SU-DHL-6 (cell line): ENCODE results near the gene GPR142.

ENCODE experiments used
- H2AFZ ChIP-seq: fragments of 200-600 bp; sonication (generic); 2 replicates; pipeline ENCODE4 v1.6.1; 2014; ENCODE audit warnings: low read depth, mild to moderate bottlenecking, moderate library complexity, mixed read lengths, antibody characterized with exemption, low read length; ENCODE audit not compliant: severe bottlenecking
- H3F3A ChIP-seq: fragments of 200-600 bp; shearing (Covaris generic); 2 replicates; pipeline ENCODE4 v1.6.0; 2016; ENCODE audit warnings: antibody characterized with exemption, mild to moderate bottlenecking; ENCODE audit not compliant: insufficient read depth
- H3K27ac ChIP-seq: fragments of 200-600 bp; sonication (generic); 2 replicates; pipeline ENCODE4 v1.5.1; 2016; ENCODE audit warnings: low read depth, mild to moderate bottlenecking, low read length, moderate library complexity, mixed read lengths
- H3K27me3 ChIP-seq: fragments of 200-600 bp; sonication (generic), shearing (Covaris generic); 2 replicates; pipeline ENCODE4 v1.6.0; 2014; ENCODE audit warnings: mild to moderate bottlenecking, low read length
- H3K36me3 ChIP-seq: fragments of 200-600 bp; sonication (generic); 2 replicates; pipeline ENCODE4 v1.6.1; 2014; ENCODE audit warnings: mild to moderate bottlenecking, low read length, mixed read lengths
- H3K4me2 ChIP-seq: fragments of 300-600, 200-600 bp; shearing (Covaris generic), sonication (generic); 2 replicates; pipeline ENCODE4 v1.6.0; 2014; ENCODE audit warnings: low read length, low read depth, mild to moderate bottlenecking; ENCODE audit not compliant: poor library complexity, severe bottlenecking
- H3K4me3 ChIP-seq: fragments of 200-600 bp; sonication (generic); 2 replicates; pipeline ENCODE4 v1.5.1; 2014; ENCODE audit warnings: antibody characterized with exemption, low read length, mild to moderate bottlenecking, mixed read lengths; ENCODE audit not compliant: insufficient read depth, poor library complexity, severe bottlenecking
- H3K79me2 ChIP-seq: fragments of 200-600 bp; sonication (generic); 2 replicates; pipeline ENCODE4 v1.6.1; 2014; ENCODE audit warnings: mild to moderate bottlenecking, low read length, moderate library complexity; ENCODE audit not compliant: insufficient read depth
- H3K9ac ChIP-seq: fragments of 200-600 bp; sonication (generic); 2 replicates; pipeline ENCODE4 v1.7.0; 2014; ENCODE audit warnings: mild to moderate bottlenecking, low read length
- H3K9me2 ChIP-seq: fragments of 200-600 bp; sonication (generic); replicated peaks from 2 replicates; pipeline ENCODE4 v1.6.1; 2014; ENCODE audit warnings: low read length; ENCODE audit not compliant: insufficient read depth
- H3K9me3 ChIP-seq: fragments of 200-600 bp; sonication (generic); 2 replicates; pipeline ENCODE4 v1.6.1; 2014; ENCODE audit warnings: low read length, mixed read lengths; ENCODE audit not compliant: insufficient read depth
- H4K20me1 ChIP-seq: fragments of 200-600 bp; sonication (generic); 2 replicates; pipeline ENCODE4 v1.6.1; 2014; ENCODE audit warnings: low read depth, mild to moderate bottlenecking, antibody characterized with exemption, low read length, moderate library complexity, mixed read lengths
- CTCF ChIP-seq: fragments of 200-600 bp; sonication (generic); IDR thresholded peaks from one replicate; pipeline ENCODE4 v1.5.1; 2017; ENCODE audit warnings: antibody characterized with exemption, mild to moderate bottlenecking, low read length, moderate library complexity; ENCODE audit not compliant: insufficient read depth, poor library complexity, severe bottlenecking
- EZH2phosphoT487 ChIP-seq: fragments of 200-600 bp; sonication (generic), shearing (Covaris generic); conservative IDR thresholded peaks from 2 replicates; pipeline ENCODE4 v1.6.1; 2018; ENCODE audit warnings: mild to moderate bottlenecking, antibody characterized with exemption, low read length, moderate library complexity, mixed read lengths

The GPR142 gene

GRCh38 chr17:74387365-74388218 is 20.3 kb downstream of the GPR142 start:
- Histone ChIP-seq H3K79me2 (no peaks in the 10 kb centered on the region), H3K27ac (no peak overlapping the region), H3K36me3 (no peaks in the 10 kb centered on the region), H3K27me3 (no peaks in the 10 kb centered on the region), H2AFZ (no peak overlapping the region), H3K9ac (no peak overlapping the region), H3F3A (no peaks in the 10 kb centered on the region), H3K9me2 (no peaks in the 10 kb centered on the region), H4K20me1 (no peaks in the 10 kb centered on the region), H3K9me3 (no peaks in the 10 kb centered on the region), H3K4me2 (no peak overlapping the region), H3K4me3 (no peak overlapping the region)
- TF ChIP-seq EZH2phosphoT487 (no peak), CTCF (no peak)

- TF ChIP-seq CTCF (no peak), EZH2phosphoT487 (no peak)
- no peaks in the 10 kb centered on the region for H3K9me2 ChIP-seq
- no peaks in the 10 kb centered on the region for H3K27me3 ChIP-seq
- H3K9me3 ChIP-seq = no peaks in the 10 kb centered on the region
- no peak overlapping the region for H2AFZ ChIP-seq
- H3K4me2 ChIP-seq = no peak overlapping the region
- no peaks in the 10 kb centered on the region for H4K20me1 ChIP-seq
- no peaks in the 10 kb centered on the region for H3K79me2 ChIP-seq
- H3K4me3 ChIP-seq = no peak overlapping the region
- H3F3A ChIP-seq = no peaks in the 10 kb centered on the region
- no peaks in the 10 kb centered on the region for H3K36me3 ChIP-seq
- H3K9ac ChIP-seq = no peak overlapping the region
- no peak overlapping the region for H3K27ac ChIP-seq
Observed at GRCh38 chr17:74389084-74389753, 21.9 kb downstream of the GPR142 start.

GRCh38 chr17:74389937-74390679 is 22.8 kb downstream of the GPR142 start:
- Histone ChIP-seq H2AFZ (no peak overlapping the region), H4K20me1 (no peaks in the 10 kb centered on the region), H3K9me2 (no peaks in the 10 kb centered on the region), H3K27me3 (no peaks in the 10 kb centered on the region), H3K27ac (no peak overlapping the region), H3K9me3 (no peaks in the 10 kb centered on the region), H3K4me2 (no peak overlapping the region), H3K36me3 (no peaks in the 10 kb centered on the region), H3F3A (no peaks in the 10 kb centered on the region), H3K4me3 (no peak overlapping the region), H3K79me2 (no peaks in the 10 kb centered on the region), H3K9ac (no peak overlapping the region)
- TF ChIP-seq EZH2phosphoT487 = no peak
- TF ChIP-seq CTCF = no peak
